CD14-positive monocyte (primary cell): ENCODE measurements around the gene TMOD1. TPM values are rescaled to one million over a fixed set of nuclear protein-coding genes. Genes with fewer than 3 reads are reported as not detected.

ENCODE experiments used
- DNase-seq, 3 donors: peaks; one replicate each; pipeline ENCODE4 v3.0.0-alpha.2; 2011 to 2022
- H2AFZ ChIP-seq: 2 replicates; pipeline ENCODE4 v1.6.0; 2012; ENCODE audit warnings: mild to moderate bottlenecking, low read depth, low read length, inconsistent platforms; ENCODE audit not compliant: insufficient read depth, poor library complexity, severe bottlenecking
- H3K27ac ChIP-seq, 2 donors: 1 replicate in 1 of 2; 2 replicates in 1 of 2; pipeline ENCODE4 v1.5.1; 2012 to 2013; ENCODE audit warnings: low read length in 2 of 2, control low read depth in 1 of 2, inconsistent platforms in 1 of 2, low read depth in 1 of 2, mild to moderate bottlenecking in 1 of 2
- H3K27me3 ChIP-seq, 2 donors: one replicate each; pipeline versions ENCODE4 v1.6.0 to v1.6.1; 2011 to 2013; ENCODE audit warnings: low read length in 2 of 2; ENCODE audit not compliant: control insufficient read depth in 2 of 2, insufficient read depth in 2 of 2
- H3K36me3 ChIP-seq, 2 donors: replicated peaks in 1 of 2; 1 replicate in 1 of 2; 2 replicates in 1 of 2; pipeline versions ENCODE4 v1.5.1 to v1.6.1; 2012 to 2013; ENCODE audit warnings: low read length in 2 of 2, control low read depth in 1 of 2, inconsistent platforms in 1 of 2, mild to moderate bottlenecking in 1 of 2; ENCODE audit not compliant: insufficient read depth in 2 of 2, control insufficient read depth in 1 of 2
- H3K4me1 ChIP-seq, 2 donors: 1 replicate in 1 of 2; 2 replicates in 1 of 2; pipeline versions ENCODE4 v1.5.1 to v1.6.1; 2012 to 2013; ENCODE audit warnings: low read length in 2 of 2, control low read depth in 1 of 2, inconsistent platforms in 1 of 2, mild to moderate bottlenecking in 1 of 2, moderate library complexity in 1 of 2; ENCODE audit not compliant: insufficient read depth in 2 of 2, control insufficient read depth in 1 of 2
- H3K4me2 ChIP-seq: replicated peaks from 2 replicates; pipeline ENCODE3; 2012; ENCODE audit warnings: low read length, moderate library complexity, mild to moderate bottlenecking; ENCODE audit not compliant: poor library complexity, severe bottlenecking; ENCODE audit errors: extremely low read depth
- H3K4me3 ChIP-seq, 3 experiments: fragments of 200-600 bp in 1 of 3; sonication (generic) in 1 of 3; replicated peaks in 1 of 3; 1 replicate in 2 of 3; 2 replicates in 1 of 3; pipeline ENCODE4 v1.5.1; 2011 to 2013; ENCODE audit warnings: low read length in 3 of 3, mild to moderate bottlenecking in 3 of 3, control low read depth in 2 of 3, low read depth in 2 of 3, inconsistent platforms in 1 of 3, moderate library complexity in 1 of 3
- H3K79me2 ChIP-seq: 2 replicates; pipeline ENCODE4 v1.6.0; 2012; ENCODE audit warnings: mild to moderate bottlenecking, control low read depth, inconsistent platforms, low read length, moderate library complexity; ENCODE audit not compliant: insufficient read depth
- H3K9ac ChIP-seq: 2 replicates; pipeline ENCODE4 v1.6.0; 2017; ENCODE audit warnings: low read length, mild to moderate bottlenecking; ENCODE audit not compliant: insufficient read depth, poor library complexity, severe bottlenecking
- H3K9me3 ChIP-seq, 2 donors: replicated peaks in 1 of 2; 1 replicate in 1 of 2; 2 replicates in 1 of 2; pipeline versions ENCODE4 v1.5.1 to v1.6.1; 2012 to 2013; ENCODE audit warnings: low read length in 2 of 2, control low read depth in 1 of 2; ENCODE audit not compliant: control insufficient read depth in 1 of 2, insufficient read depth in 1 of 2
- H4K20me1 ChIP-seq: 2 replicates; pipeline ENCODE4 v1.6.0; 2012; ENCODE audit warnings: mild to moderate bottlenecking, low read length, control low read depth, moderate library complexity; ENCODE audit not compliant: insufficient read depth
- H3K27ac Mint-ChIP-seq, 7 donors: one replicate each; pipeline ENCODE4 v1.8.0; 2020; ENCODE audit warnings: mild to moderate bottlenecking in 7 of 7, mixed read lengths in 7 of 7, moderate library complexity in 6 of 7, inconsistent platforms in 2 of 7
- H3K27me3 Mint-ChIP-seq, 3 donors: one replicate each; pipeline ENCODE4 v1.8.0; 2021 to 2022; ENCODE audit warnings: low read depth in 3 of 3, mild to moderate bottlenecking in 3 of 3, mixed read lengths in 3 of 3, moderate library complexity in 3 of 3, inconsistent platforms in 1 of 3
- H3K36me3 Mint-ChIP-seq, 2 donors: one replicate each; pipeline ENCODE4 v1.8.0; 2020; ENCODE audit warnings: mixed read lengths in 2 of 2, inconsistent platforms in 1 of 2, mild to moderate bottlenecking in 1 of 2
- H3K4me1 Mint-ChIP-seq: one replicate; pipeline ENCODE4 v1.8.0; 2020; ENCODE audit warnings: mild to moderate bottlenecking, mixed read lengths
- H3K4me3 Mint-ChIP-seq, 2 donors: one replicate each; pipeline ENCODE4 v1.8.0; 2020; ENCODE audit warnings: mild to moderate bottlenecking in 2 of 2, mixed read lengths in 2 of 2, moderate library complexity in 1 of 2
- H3K9me3 Mint-ChIP-seq, 7 donors: one replicate each; pipeline ENCODE4 v1.8.0; 2020 to 2022; ENCODE audit warnings: mixed read lengths in 7 of 7, mild to moderate bottlenecking in 6 of 7, moderate library complexity in 6 of 7, inconsistent platforms in 2 of 7
- CTCF ChIP-seq: fragments of 200-600 bp; IDR thresholded peaks from one replicate; pipeline ENCODE4 v1.8.0; 2022; ENCODE audit warnings: antibody characterized with exemption, mild to moderate bottlenecking
- WGBS: methylation state at CpG from one replicate; pipeline ENCODE4 v1.1.5; 2013; ENCODE audit warnings: missing lambda C conversion rate; ENCODE audit not compliant: insufficient coverage; 5-methylcytosine and 5-hydroxymethylcytosine counted together
- intact Hi-C, 2 donors: fragments of 100-400 bp; cut with micrococcal nuclease; formaldehyde crosslinking; loops; one replicate each; pipeline versions ENCODE4 v1.15.0 to v1.15.1; 2023
- polyA plus RNA-seq, 3 donors: library from polyadenylated mRNA; depleted of rRNA in 1 of 3; unstranded in 2 of 3; stranded (reverse) in 1 of 3; fragments of 300-500 nt in 2 of 3; fragments of >200 nt in 1 of 3; fragmentation: Illumina TruSeq in 2 of 3; gene quantifications; 1 replicate in 2 of 3; 2 replicates in 1 of 3; pipeline ENCODE4 v1.2.3, GENCODE V29; 2012 to 2021

TMOD1 gene
- polyA plus RNA-seq, 3 donors = 0.09 to 0.81 (median 0.59) TPM

GRCh38 chr9:97503862-97504210 lies 2.4 kb downstream of the TMOD1 start:
- intact Hi-C loops = no loop called here
- Histone ChIP-seq H3K79me2 (no peaks in the 10 kb centered on the region), H3K27me3 (peaks cover 51 to 63% of the 10 kb centered on the region in 2 donors), H3K36me3 (no peaks in the 10 kb centered on the region), H3K4me1 (peaks cover 17 to 22% of the 10 kb centered on the region in 2 donors), H2AFZ (no peak overlapping the region), H3K9me3 (peaks cover 0 to 17% of the 10 kb centered on the region in 2 donors), H3K9ac (no peak overlapping the region), H3K27ac (no peak overlapping the region), H4K20me1 (no peaks in the 10 kb centered on the region), H3K4me3 (no peak overlapping the region), H3K4me2 (no peak overlapping the region)
- Mint-ChIP-seq H3K9me3 (peaks cover 0 to 19% (median 12%) of the 10 kb centered on the region in 7 donors), H3K4me3 (peak overlapping the region in 1 of 2 donors; percentile 93), H3K4me1 (peaks cover 22% of the 10 kb centered on the region), H3K27me3 (peaks cover 52 to 59% (median 53%) of the 10 kb centered on the region in 3 donors), H3K27ac (no peak overlapping the region), H3K36me3 (peaks cover 4 to 12% of the 10 kb centered on the region in 2 donors)
- no peak for DNase-seq
- TF ChIP-seq CTCF = no peak
- WGBS = no CpG with 5 or more reads among the region's 1 CpG

- no peaks in the 10 kb centered on the region for H4K20me1 ChIP-seq
- peaks cover 17 to 22% of the 10 kb centered on the region in 2 donors for H3K4me1 ChIP-seq
- Mint-ChIP-seq H3K27ac (no peak overlapping the region), H3K9me3 (peaks cover 0 to 19% (median 9%) of the 10 kb centered on the region in 7 donors), H3K4me1 (peaks cover 22% of the 10 kb centered on the region), H3K27me3 (peaks cover 44 to 51% (median 46%) of the 10 kb centered on the region in 3 donors), H3K4me3 (peak overlapping the region in 1 of 2 donors; percentile 36), H3K36me3 (peaks cover 4 to 12% of the 10 kb centered on the region in 2 donors)
- H3K4me3 ChIP-seq = no peak overlapping the region
- H3K9me3 ChIP-seq = peaks cover 0 to 17% of the 10 kb centered on the region in 2 donors
- H3K4me2 ChIP-seq = no peak overlapping the region
- no peak for DNase-seq
- H3K79me2 ChIP-seq = no peaks in the 10 kb centered on the region
- H3K27ac ChIP-seq = no peak overlapping the region
- peaks cover 51 to 57% of the 10 kb centered on the region in 2 donors for H3K27me3 ChIP-seq
- 96% methylated on average over 4 of the region's 8 CpGs for WGBS
- no peak for TF ChIP-seq CTCF
- H2AFZ ChIP-seq = no peak overlapping the region
- H3K9ac ChIP-seq = no peak overlapping the region
- H3K36me3 ChIP-seq = no peaks in the 10 kb centered on the region
- intact Hi-C loops = no loop called here
Measured at GRCh38 chr9:97504381-97505216, 3.1 kb downstream of the TMOD1 start.
